K562 (cell line): ENCODE data around the gene HMG20B. TPM values are rescaled to one million over a fixed set of nuclear protein-coding genes. Genes with fewer than 3 reads are reported as not detected.

Experiments used
- CBFA2T2 ChIP-seq: fragments of 450-650 bp; conservative IDR thresholded peaks from 2 replicates; pipeline ENCODE4 v1.6.1; 2017; ENCODE audit warnings: mild to moderate bottlenecking
- CHD1 ChIP-seq: fragments of 200-600 bp; sonication (generic); IDR thresholded peaks from one replicate; pipeline ENCODE4 v1.6.1; 2012; ENCODE audit warnings: mild to moderate bottlenecking, moderate library complexity, low read length, inconsistent platforms
- FOXK1 ChIP-seq: sonication (generic); formaldehyde crosslinking; IDR thresholded peaks from 2 replicates; pipeline ENCODE4 v1.8.0; 2022; ENCODE audit warnings: missing genetic modification reagents, mild to moderate bottlenecking, borderline replicate concordance
- FOXM1 ChIP-seq, 2 experiments: fragments of 450-650 bp in 1 of 2; sonication (generic) in 1 of 2; formaldehyde crosslinking in 1 of 2; IDR thresholded peaks; 2 replicates each; pipeline versions ENCODE4 v1.6.1 to v1.9.0; 2017 to 2022; ENCODE audit warnings: low read depth in 2 of 2, mild to moderate bottlenecking in 2 of 2, missing genetic modification reagents in 1 of 2, moderate library complexity in 1 of 2
- GTF2F1 ChIP-seq: IDR thresholded peaks from 2 replicates; pipeline ENCODE4 v1.6.1; 2011; ENCODE audit warnings: low read depth, low read length, improper control_type of control experiment
- HDAC2 ChIP-seq: fragments of 450-650 bp; IDR thresholded peaks from 2 replicates; pipeline ENCODE4 v1.6.1; 2016; ENCODE audit warnings: mild to moderate bottlenecking
- IRF9 ChIP-seq: fragments of 450-650 bp; IDR thresholded peaks from 2 replicates; pipeline ENCODE4 v1.6.1; 2016; ENCODE audit warnings: missing biosample characterization, missing genetic modification characterization
- JUND ChIP-seq, 2 experiments: IDR thresholded peaks; 2 replicates in 1 of 2; 3 replicates in 1 of 2; pipeline ENCODE4 v1.6.1; 2011; ENCODE audit warnings: borderline replicate concordance in 2 of 2, low read depth in 2 of 2, low read length in 2 of 2, improper control_type of control experiment in 1 of 2, missing biosample characterization in 1 of 2, missing genetic modification characterization in 1 of 2, missing genetic modification reagents in 1 of 2
- POLR2G ChIP-seq: fragments of 200-400 bp; formaldehyde crosslinking; IDR thresholded peaks from 2 replicates; pipeline ENCODE4 v1.6.1; 2017; ENCODE audit warnings: low read depth, mild to moderate bottlenecking, antibody characterized with exemption, low read length, moderate library complexity
- PRPF4 ChIP-seq: fragments of 200-400 bp; formaldehyde crosslinking; IDR thresholded peaks from one replicate; pipeline ENCODE4 v1.6.1; 2017; ENCODE audit warnings: low read length, low read depth, mild to moderate bottlenecking; ENCODE audit not compliant: insufficient read depth, poor library complexity, severe bottlenecking
- RAD21 ChIP-seq, 2 experiments: fragments of 250-450 bp in 1 of 2; fragments of 450-650 bp in 1 of 2; sonication (Bioruptor Pico) in 1 of 2; formaldehyde crosslinking in 1 of 2; IDR thresholded peaks in 1 of 2; conservative IDR thresholded peaks in 1 of 2; 2 replicates each; pipeline versions ENCODE4 v1.4.0 to v1.8.0; 2020 to 2022; ENCODE audit warnings: mild to moderate bottlenecking in 2 of 2, moderate library complexity in 1 of 2
- SRSF7 ChIP-seq: fragments of 200-400 bp; formaldehyde crosslinking; optimal IDR thresholded peaks from 2 replicates; pipeline ENCODE3; 2017; ENCODE audit warnings: mild to moderate bottlenecking, low read depth, low read length
- SRSF9 ChIP-seq: fragments of 200-400 bp; formaldehyde crosslinking; IDR thresholded peaks from 2 replicates; pipeline ENCODE4 v1.6.1; 2017; ENCODE audit warnings: low read depth, low read length, borderline replicate concordance
- TAF15 ChIP-seq: fragments of 200-400 bp; formaldehyde crosslinking; IDR thresholded peaks from 2 replicates; pipeline ENCODE4 v1.6.1; 2017; ENCODE audit warnings: mild to moderate bottlenecking, low read depth, low read length, moderate library complexity
- XRCC4 ChIP-seq: IDR thresholded peaks from one replicate; pipeline ENCODE4 v1.6.1; 2011; ENCODE audit not compliant: insufficient read depth, insufficient read length; ENCODE audit errors: extremely low read depth
- ZEB2 ChIP-seq: fragments of 450-650 bp; IDR thresholded peaks from 2 replicates; pipeline ENCODE4 v1.6.1; 2016
- ZFX ChIP-seq: sonication (generic); formaldehyde crosslinking; IDR thresholded peaks from 2 replicates; pipeline ENCODE4 v1.8.0; 2022; ENCODE audit warnings: mild to moderate bottlenecking, missing genetic modification reagents, moderate library complexity
- ZNF280B ChIP-seq: fragments of 250-450 bp; sonication (Bioruptor Pico); IDR thresholded peaks from 2 replicates; pipeline ENCODE4 v1.5.1; 2021; ENCODE audit warnings: mild to moderate bottlenecking
- ZNF740 ChIP-seq, 3 experiments: fragments of 200-800 bp in 1 of 3; sonication (Bioruptor generic) in 1 of 3; sonication (generic) in 1 of 3; formaldehyde crosslinking in 1 of 3; IDR thresholded peaks; 2 replicates each; pipeline versions ENCODE4 v1.6.1 to v1.8.0; 2016 to 2022; ENCODE audit warnings: mild to moderate bottlenecking in 2 of 3, missing compliant biosample characterization in 2 of 3, missing genetic modification characterization in 2 of 3, missing genetic modification reagents in 1 of 3
- ZNF76 ChIP-seq: fragments of 250-450 bp; sonication (Bioruptor Pico); IDR thresholded peaks from 2 replicates; pipeline ENCODE4 v1.4.0; 2020; ENCODE audit warnings: mild to moderate bottlenecking, moderate library complexity, borderline replicate concordance
- polyA plus RNA-seq, 8 experiments: library from polyadenylated mRNA; depleted of rRNA in 4 of 8; stranded (reverse) in 5 of 8; unstranded in 3 of 8; fragments of >200 nt; fragmentation: Nextera tagmentation in 2 of 8; fragmentation: Illumina TruSeq in 1 of 8; extraction: Ambion mirVana in 2 of 8; extraction: Trizol in 1 of 8; gene quantifications; 2 replicates each; pipeline versions ENCODE4 v1.2.1 to v1.2.3, GENCODE V29; 2011 to 2014; ENCODE audit warnings: inconsistent platforms in 1 of 8, missing spikeins in 1 of 8
- total RNA-seq, 7 experiments: library from RNA; depleted of rRNA in 6 of 7; stranded (reverse); fragments of >200 nt in 6 of 7; fragmentation: Illumina TruSeq in 2 of 7; extraction: Trizol in 2 of 7; gene quantifications; 2 replicates each; pipeline versions ENCODE4 v1.2.1 to v1.2.3, GENCODE V29; 2011 to 2021; ENCODE audit warnings: low replicate concordance in 1 of 7

The HMG20B gene
- total and polyA plus RNA-seq, 9 of the 15 experiments (the other 6 are each of a cell fraction or from before 2014, with no cell fraction given): 0.35 to 172 (median 38.6) TPM

GRCh38 chr19:3608750-3609322 lies 36.1 kb downstream of the HMG20B start (continued):
- no peak for TF ChIP-seq ZFX (CRISPR knock-in tag)
- TF ChIP-seq JUND (IDR thresholded peaks at IDR 0.05; ENCODE audit: borderline replicate concordance, low read depth, low read length): no peak
- no peak for TF ChIP-seq JUND (tag; IDR thresholded peaks at IDR 0.05; ENCODE audit: borderline replicate concordance, low read depth, low read length)
- TF ChIP-seq ZNF740 (CRISPR knock-in tag; IDR thresholded peaks at IDR 0.05): peak; percentile 56; the same call in 1 of the 2 replicates
- TF ChIP-seq ZNF740 (tag; IDR thresholded peaks at IDR 0.05): no peak
- no peak for TF ChIP-seq SRSF7
- TF ChIP-seq GTF2F1: no peak
- TF ChIP-seq HDAC2: no peak
- peak; percentile 61 for TF ChIP-seq POLR2G
- TF ChIP-seq SRSF9: no peak
- no peak for TF ChIP-seq ZNF76 (CRISPR knock-in tag)
- no peak for TF ChIP-seq TAF15
- TF ChIP-seq ZNF280B: no peak
- TF ChIP-seq IRF9 (tag): no peak
- TF ChIP-seq XRCC4: no peak
- TF ChIP-seq PRPF4: no peak
- TF ChIP-seq RAD21 (CRISPR knock-in tag; conservative IDR thresholded peaks at IDR 0.05 in 1 of 2, IDR thresholded peaks at IDR 0.05 in 1 of 2): 0 out of 4 replicates have a peak, but pooled peaks of 1 of the 2 experiments have one; percentile 7
- no peak for TF ChIP-seq CBFA2T2
- TF ChIP-seq ZEB2: no peak
- no peak for TF ChIP-seq FOXM1 (IDR thresholded peaks at IDR 0.05; ENCODE audit: low read depth)
- TF ChIP-seq FOXM1 (CRISPR knock-in tag; IDR thresholded peaks at IDR 0.05; ENCODE audit: low read depth): no peak
- no peak for TF ChIP-seq FOXK1
- no peak for TF ChIP-seq CHD1
